ENCODE results near the gene G2E3.

G2E3 gene

DNA sequence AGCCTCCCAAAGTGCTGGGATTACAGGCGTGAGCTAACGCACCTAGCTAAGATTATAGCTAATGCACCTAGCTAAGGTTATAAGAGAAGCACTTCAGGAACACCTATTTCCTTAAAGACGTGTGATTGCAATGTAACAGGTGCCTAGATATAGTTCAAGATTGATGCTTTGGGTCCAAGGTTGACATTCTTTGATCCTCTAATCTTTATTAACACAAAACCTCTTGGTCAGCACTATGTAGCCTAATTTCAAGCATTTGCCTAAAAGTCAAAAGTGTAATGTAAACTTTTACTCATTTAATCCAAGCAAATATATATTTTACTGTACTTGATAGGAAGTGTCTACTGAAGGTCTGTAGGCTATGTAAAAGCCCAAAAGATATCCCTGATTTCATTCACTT lies 99.7 kb downstream of the G2E3 start:
- no peak for DNase-seq (ENCODE audit: extremely low spot score)
- TF ChIP-seq HDGF (IDR thresholded peaks at IDR 0.05; ENCODE audit: borderline replicate concordance) = no peak
- TF ChIP-seq ARNT (IDR thresholded peaks at IDR 0.05) = no peak
- no peak for TF ChIP-seq FOXA1 (IDR thresholded peaks at IDR 0.05)
- TF ChIP-seq L3MBTL2 (conservative IDR thresholded peaks at IDR 0.05) = no peak
- no peak for TF ChIP-seq LEF1 (IDR thresholded peaks at IDR 0.05; ENCODE audit: borderline replicate concordance)
- no peak for TF ChIP-seq FOXK2 (IDR thresholded peaks at IDR 0.05)
- no peak for TF ChIP-seq ELF4 (IDR thresholded peaks at IDR 0.05)
- no peak for TF ChIP-seq FOXM1 (IDR thresholded peaks at IDR 0.05; ENCODE audit: borderline replicate concordance)
- TF ChIP-seq CTBP1 (IDR thresholded peaks at IDR 0.05; ENCODE audit: borderline replicate concordance) = no peak
- TF ChIP-seq TARDBP (IDR thresholded peaks at IDR 0.05) = no peak
- TF ChIP-seq NFRKB (IDR thresholded peaks at IDR 0.05) = no peak
- POLR2A ChIA-PET = no interaction called here
- CTCF ChIA-PET = interaction anchor here (0.7 kb wide), 1 partner anchor 718 kb away, joined by 5 read pairs; no protein-coding TSS in a partner anchor

DNA sequence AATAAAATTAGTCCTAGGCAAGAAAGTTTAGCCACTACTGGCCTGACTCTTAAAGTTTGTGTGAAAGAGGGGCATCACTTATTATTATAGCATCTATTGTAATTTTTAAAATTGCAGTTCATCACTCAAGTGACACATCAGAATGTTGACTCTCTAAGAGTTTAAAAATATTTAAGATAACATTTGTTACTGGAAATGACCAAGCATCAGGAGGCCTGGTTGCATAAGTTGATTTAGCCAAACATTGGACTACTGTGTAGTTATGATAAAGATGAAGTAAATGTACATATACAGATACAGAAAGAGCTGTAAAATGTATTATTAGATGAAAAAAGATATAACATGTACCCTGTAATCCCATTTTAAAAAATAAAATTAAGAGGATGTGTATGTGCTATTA lies 110.6 kb downstream of the G2E3 start:
- DNase-seq (ENCODE audit: extremely low spot score) = no peak
- CTCF ChIA-PET = no interaction called here
- no peak for TF ChIP-seq ELF4 (IDR thresholded peaks at IDR 0.05)
- TF ChIP-seq FOXA1 (IDR thresholded peaks at IDR 0.05) = no peak
- TF ChIP-seq BHLHE40 (IDR thresholded peaks at IDR 0.05; ENCODE audit: borderline replicate concordance) = no peak
- TF ChIP-seq SUZ12 (IDR thresholded peaks at IDR 0.05) = no peak
- TF ChIP-seq FOXM1 (IDR thresholded peaks at IDR 0.05; ENCODE audit: borderline replicate concordance) = no peak
- no peak for TF ChIP-seq HDGF (IDR thresholded peaks at IDR 0.05; ENCODE audit: borderline replicate concordance)
- TF ChIP-seq, protein P1, sequence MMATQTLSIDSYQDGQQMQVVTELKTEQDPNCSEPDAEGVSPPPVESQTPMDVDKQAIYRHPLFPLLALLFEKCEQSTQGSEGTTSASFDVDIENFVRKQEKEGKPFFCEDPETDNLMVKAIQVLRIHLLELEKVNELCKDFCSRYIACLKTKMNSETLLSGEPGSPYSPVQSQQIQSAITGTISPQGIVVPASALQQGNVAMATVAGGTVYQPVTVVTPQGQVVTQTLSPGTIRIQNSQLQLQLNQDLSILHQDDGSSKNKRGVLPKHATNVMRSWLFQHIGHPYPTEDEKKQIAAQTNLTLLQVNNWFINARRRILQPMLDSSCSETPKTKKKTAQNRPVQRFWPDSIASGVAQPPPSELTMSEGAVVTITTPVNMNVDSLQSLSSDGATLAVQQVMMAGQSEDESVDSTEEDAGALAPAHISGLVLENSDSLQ (IDR thresholded peaks at IDR 0.05) = no peak
- no peak for TF ChIP-seq SP1 (IDR thresholded peaks at IDR 0.05)
- no peak for TF ChIP-seq CTBP1 (IDR thresholded peaks at IDR 0.05; ENCODE audit: borderline replicate concordance)
- TF ChIP-seq ARNT (IDR thresholded peaks at IDR 0.05) = no peak
- TF ChIP-seq LEF1 (IDR thresholded peaks at IDR 0.05; ENCODE audit: borderline replicate concordance) = no peak
- no peak for TF ChIP-seq ZNF384 (IDR thresholded peaks at IDR 0.05)
- no peak for TF ChIP-seq NFRKB (IDR thresholded peaks at IDR 0.05)
- TF ChIP-seq L3MBTL2 (conservative IDR thresholded peaks at IDR 0.05) = no peak
- no peak for TF ChIP-seq FOXK2 (IDR thresholded peaks at IDR 0.05)
- TF ChIP-seq TARDBP (IDR thresholded peaks at IDR 0.05) = no peak
- POLR2A ChIA-PET = no interaction called here
